H1 (cell line): ENCODE data around the gene MALT1. TPM values are rescaled to one million over a fixed set of nuclear protein-coding genes. Genes with fewer than 3 reads are reported as not detected.

Experiments used
- CBX8 ChIP-seq: fragments of 300-800, 300-1000 bp; sonication (generic); IDR thresholded peaks from 2 replicates; pipeline ENCODE4 v1.7.1; 2016; ENCODE audit warnings: low read depth, low read length, borderline replicate concordance
- EP300 ChIP-seq, 2 experiments: IDR thresholded peaks; 1 replicate in 1 of 2; 2 replicates in 1 of 2; pipeline ENCODE4 v1.6.1; 2011 to 2012; ENCODE audit warnings: low read depth in 2 of 2, low read length in 2 of 2, mild to moderate bottlenecking in 2 of 2, borderline replicate concordance in 1 of 2, inconsistent platforms in 1 of 2, moderate library complexity in 1 of 2
- HDAC2 ChIP-seq, 2 experiments: fragments of 300-600 bp in 1 of 2; sonication (generic) in 1 of 2; IDR thresholded peaks; 2 replicates each; pipeline ENCODE4 v1.6.1; 2011 to 2012; ENCODE audit warnings: low read depth in 2 of 2, low read length in 2 of 2, mild to moderate bottlenecking in 2 of 2, moderate library complexity in 2 of 2, borderline replicate concordance in 1 of 2, inconsistent platforms in 1 of 2
- polyA plus RNA-seq, 7 experiments: library from polyadenylated mRNA; depleted of rRNA in 3 of 7; stranded (reverse) in 5 of 7; unstranded in 2 of 7; fragments of >200 nt in 5 of 7; fragments of 200-250 nt in 2 of 7; gene quantifications; 1 replicate in 5 of 7; 2 replicates in 1 of 7; 4 replicates in 1 of 7; pipeline versions ENCODE4 v1.2.1 to v1.2.3, GENCODE V29; 2011 to 2013; ENCODE audit warnings: missing spikeins in 2 of 7, mixed read lengths in 2 of 7
- total RNA-seq: library from RNA; stranded (reverse); fragmentation: NEBNext Ultra II Directional; extraction: Animal tissue kit (Norgen Biotek cat#: 25700); gene quantifications from 2 replicates; pipeline ENCODE4 v1.2.1, GENCODE V29; 2021

Gene MALT1
- total and polyA plus RNA-seq, 2 of the 8 experiments (the other 6 are each of a cell fraction or from before 2014, with no cell fraction given), result 10.7 to 25.9 TPM

- TF ChIP-seq CBX8, result no peak
- TF ChIP-seq HDAC2 (IDR thresholded peaks at IDR 0.05; ENCODE audit: borderline replicate concordance in 1 of 2, low read depth in 2 of 2, low read length in 2 of 2), result no peak
- no peak for TF ChIP-seq EP300 (IDR thresholded peaks at IDR 0.05; ENCODE audit: borderline replicate concordance in 1 of 2, low read depth in 2 of 2, low read length in 2 of 2)
Measured at GRCh38 chr18:58631301-58631700, 40.0 kb upstream of the MALT1 start (continued).
